GM18498 (cell line): ENCODE data around the gene ADGRD2.
"Not testable (repeated sequence)": the region's sequence is repeated elsewhere in the genome, so short reads cannot be mapped to it uniquely, and the experiment has no call there.

Experiments used
- ATAC-seq: cut with Tn5 transposase; IDR thresholded peaks from one replicate; pipeline ENCODE4 v1.9.1; 2021; ENCODE audit warnings: mild to moderate bottlenecking, moderate library complexity; ENCODE audit not compliant: unreplicated experiment

ADGRD2 gene

DNA sequence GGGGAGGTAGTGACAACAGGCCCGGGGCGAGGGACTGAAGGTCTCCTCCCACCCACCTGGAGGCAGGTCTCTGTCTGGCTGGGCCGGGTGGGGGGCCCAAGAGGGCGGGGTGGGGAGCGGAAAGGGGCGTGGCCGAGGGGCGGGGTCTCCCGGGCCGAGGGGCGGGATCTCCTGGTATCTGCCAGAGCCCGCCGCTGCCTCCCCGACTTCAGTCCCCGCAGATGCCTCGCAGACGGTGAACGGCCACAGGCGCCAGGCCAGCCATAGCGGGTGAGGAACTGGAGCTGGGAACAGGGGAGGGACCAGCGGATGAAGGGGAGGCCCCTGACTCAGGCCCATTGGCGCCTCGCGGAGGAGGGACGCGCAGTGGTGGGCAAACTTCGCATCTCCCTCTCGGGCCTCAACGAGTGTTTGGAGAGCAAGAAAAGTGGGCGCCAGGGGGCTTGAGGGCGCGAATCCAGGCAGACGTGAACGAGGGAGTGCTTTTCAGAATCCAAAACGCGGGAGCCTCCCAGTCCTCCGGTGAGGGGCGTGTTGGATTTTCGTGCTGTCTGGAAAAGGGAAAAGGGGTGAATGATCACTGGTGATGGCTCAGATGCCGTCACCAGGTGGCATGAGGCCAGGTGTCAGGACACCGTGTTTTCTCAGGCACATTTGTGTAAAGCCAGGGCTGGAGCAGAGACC, at the start of gene ADGRD2:
TSS of gene ADGRD2 (plus strand) at position 211 of the 684 bp plus-strand sequence. CDS start 1,216 bp downstream, outside the sequence.
- ATAC-seq: no peak

- no peak for ATAC-seq
Observed at GRCh38 chr9:124403246-124403645, 47.0 kb upstream of the ADGRD2 start.

DNA sequence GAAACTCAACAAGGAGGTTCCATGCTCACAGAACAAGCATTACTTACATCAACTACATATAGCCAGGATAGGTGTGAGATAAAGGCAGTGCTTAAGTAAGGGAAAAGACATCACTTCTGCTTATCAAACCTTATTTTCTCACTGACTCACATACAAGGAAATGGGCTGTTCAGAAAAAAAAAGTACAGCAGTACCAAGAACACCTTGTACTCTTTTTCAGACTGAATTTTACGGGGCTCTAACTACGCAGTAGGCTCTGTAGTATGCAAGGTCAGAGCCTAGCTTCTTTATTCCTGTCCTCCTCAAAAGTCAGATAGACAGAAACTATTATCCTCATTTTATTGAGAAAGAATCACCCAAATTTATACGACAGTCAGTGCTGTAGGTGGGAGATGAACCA, 40.8 kb upstream of the ADGRD2 start:
- ATAC-seq: no peak

- no peak for ATAC-seq
Observed at GRCh38 chr9:124410321-124410913, 39.8 kb upstream of the ADGRD2 start.

- no peak for ATAC-seq
Observed at GRCh38 chr9:124411514-124412227, 38.6 kb upstream of the ADGRD2 start.

DNA sequence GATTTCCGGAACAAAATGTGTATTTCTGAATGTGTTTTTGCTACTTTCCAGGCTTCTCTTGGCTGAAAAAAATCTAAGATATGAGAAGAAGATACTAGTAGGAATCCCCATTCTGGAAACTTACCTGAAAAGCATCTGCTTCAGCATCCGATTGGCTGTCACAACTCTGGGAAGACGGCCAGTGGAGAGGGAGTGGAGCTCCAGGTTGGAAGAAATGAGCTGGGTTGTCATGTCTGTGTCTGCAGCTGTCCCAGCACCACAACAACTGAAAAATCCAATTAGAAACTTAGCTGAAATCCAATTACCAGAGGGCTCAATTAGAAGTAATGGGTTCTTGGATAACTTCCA, 38.0 kb upstream of the ADGRD2 start:
- ATAC-seq: no peak

DNA sequence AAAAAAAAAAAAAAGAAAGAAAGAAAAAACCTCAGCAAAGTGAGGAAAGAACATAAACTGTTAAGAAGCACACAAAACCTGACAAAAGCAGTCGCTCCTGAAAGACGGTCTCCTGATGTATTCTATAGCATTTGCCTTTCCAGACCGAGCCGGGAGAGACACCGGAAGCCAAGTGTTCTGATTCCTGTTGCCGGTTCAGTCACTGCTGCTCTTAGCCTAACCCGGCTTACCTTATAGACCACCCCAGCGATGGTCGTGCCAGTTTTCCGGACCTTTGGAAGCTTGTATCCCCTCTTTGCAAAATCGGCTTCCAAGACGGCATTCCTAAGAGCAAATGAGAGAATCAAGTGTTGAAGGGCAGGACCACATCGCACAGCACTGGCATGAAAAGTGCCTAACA, 35.6 kb upstream of the ADGRD2 start:
- no peak for ATAC-seq

DNA sequence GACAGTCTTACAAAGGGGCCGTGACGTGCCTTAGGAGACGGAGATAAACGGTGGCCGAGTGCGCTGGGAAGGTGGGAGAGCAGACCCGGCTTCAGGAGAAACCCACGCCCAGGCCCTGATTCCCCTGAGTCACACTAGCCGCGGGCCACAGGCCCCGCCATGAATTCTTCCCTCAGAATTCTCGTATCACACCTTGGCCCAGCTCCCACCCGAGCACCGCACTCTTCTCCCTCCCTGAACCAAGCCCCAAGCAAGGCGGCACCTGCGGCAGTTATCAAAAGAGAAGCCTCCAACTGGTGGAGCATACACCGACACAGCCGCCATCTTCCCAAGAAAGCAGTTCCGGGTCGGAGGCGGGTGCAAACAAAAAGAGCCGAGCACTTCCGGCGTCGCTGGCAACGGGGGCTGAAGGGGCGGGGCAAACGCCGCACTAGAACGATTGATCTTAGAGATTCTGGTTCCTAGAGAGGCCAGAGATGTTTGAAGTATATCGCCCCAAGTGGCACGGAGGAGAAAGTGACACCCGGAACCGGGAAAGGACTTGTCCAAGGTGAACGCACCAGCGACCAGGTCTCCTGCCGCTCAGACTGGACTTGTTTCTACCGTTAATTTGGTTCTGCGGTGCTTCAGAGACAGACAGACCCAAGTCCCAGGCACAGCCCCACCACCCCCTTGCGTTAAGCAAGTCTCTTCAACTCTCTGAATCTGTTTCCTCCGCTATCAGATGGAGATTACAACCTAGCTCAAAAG, 35.0 kb upstream of the ADGRD2 start, which contains the start of gene PSMB7:
TSS of gene PSMB7 (minus strand) at position 341 of the 750 bp plus-strand sequence. CDS start at position 324, 17 bp downstream.
- peak; percentile 90 for ATAC-seq

DNA sequence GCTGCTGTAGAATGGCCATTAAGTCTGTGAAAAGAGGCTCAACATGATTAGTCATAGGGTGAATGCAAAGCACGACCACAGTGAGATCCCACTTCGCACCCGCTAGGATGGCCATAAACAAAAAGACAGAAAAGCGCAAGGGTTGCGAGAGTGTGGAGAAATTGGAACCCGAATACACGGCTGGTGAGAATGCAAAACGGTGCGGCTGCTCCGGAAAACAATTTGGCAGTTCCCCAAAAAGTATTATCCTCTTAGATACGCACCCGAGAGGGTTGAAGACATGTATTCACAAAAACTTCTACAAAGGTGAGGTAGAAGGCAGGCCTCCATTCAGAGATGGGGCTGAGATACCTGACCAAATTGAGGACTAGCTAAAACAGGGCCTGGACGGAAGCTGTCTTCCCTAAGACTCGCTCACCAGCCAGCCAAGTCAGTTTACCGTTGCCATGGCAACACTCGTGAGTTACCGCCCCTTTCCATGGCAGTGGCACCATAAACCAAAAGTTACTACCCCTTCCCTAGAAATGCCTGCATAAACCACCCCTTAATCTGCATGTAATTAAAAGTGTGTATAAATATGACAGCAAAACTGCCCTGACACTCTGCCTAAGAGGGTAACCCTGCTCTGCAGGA, 34.3 kb upstream of the ADGRD2 start:
- no peak for ATAC-seq

DNA sequence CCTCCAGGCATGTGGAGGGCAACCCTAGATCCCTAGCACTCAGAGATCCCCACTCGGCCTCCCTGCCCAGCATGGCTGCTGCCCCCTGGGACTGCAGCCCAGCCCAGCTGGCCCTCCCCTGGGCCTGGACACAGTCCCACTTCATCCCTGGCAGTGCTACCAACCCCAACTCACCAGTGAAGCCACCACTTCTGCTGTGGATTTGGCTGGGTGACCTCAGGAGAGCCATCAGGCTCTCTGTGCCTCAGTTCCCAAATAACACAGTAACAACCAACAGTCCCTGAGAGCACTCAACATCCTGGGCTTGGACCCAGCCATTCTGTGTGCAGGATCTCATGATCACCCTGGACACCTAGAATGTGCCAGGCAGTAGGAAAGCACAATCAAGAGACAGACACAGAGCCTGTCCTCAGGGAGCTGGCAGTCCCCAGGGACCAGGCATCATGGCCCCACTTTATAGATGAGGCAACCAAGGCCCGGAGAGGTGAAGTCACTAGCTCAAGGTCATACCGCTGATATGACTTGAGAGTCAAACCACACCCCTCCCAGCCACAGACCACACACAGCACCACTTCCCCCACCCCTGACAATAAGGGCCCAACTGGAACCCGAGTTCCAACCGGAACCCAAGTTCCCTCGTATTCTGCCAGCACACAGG, 30.3 kb upstream of the ADGRD2 start:
- ATAC-seq: no peak

GRCh38 chr9:124420991-124421543, 29.2 kb upstream of the ADGRD2 start:
- no peak for ATAC-seq

- ATAC-seq: no peak
Observed at GRCh38 chr9:124423155-124423554, 27.1 kb upstream of the ADGRD2 start.

- no peak for ATAC-seq
Observed at GRCh38 chr9:124423591-124423990, 26.7 kb upstream of the ADGRD2 start.

DNA sequence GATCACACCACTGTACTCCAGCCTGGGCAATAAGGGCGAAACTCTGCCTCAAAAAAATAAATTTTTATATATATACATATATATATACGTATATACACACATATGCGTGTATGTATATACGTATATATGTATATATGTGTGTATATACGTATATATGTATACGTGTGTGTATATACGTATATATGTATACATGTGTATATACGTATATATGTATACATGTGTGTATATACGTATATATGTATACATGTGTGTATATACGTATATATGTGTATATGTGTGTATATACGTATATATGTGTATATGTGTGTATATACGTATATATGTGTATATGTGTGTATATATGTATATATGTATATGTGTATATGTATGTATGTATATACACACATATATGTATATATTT, 24.5 kb upstream of the ADGRD2 start:
- not testable (repeated sequence) for ATAC-seq

DNA sequence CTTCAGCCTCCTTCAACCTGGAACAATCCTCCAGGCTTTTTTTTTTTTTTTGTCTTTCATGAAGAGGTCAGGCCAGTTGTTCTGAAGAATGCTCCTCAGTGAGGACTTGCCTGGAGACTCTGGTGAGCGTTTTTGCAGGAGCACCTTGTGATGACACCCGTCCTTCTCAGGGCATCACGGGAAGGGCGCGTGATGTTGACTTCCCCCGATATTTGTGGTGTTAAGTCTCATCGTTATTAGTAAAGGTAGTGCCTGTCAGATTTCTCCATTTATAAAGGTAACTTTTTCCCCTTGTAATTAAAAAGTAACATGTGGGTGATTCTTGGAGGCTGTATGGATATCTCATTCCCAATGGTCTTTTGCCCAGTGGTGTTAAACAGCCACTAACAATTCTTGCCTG, 23.9 kb upstream of the ADGRD2 start:
- no peak for ATAC-seq

- ATAC-seq: no peak
Observed at GRCh38 chr9:124427281-124427680, 23.0 kb upstream of the ADGRD2 start.

DNA sequence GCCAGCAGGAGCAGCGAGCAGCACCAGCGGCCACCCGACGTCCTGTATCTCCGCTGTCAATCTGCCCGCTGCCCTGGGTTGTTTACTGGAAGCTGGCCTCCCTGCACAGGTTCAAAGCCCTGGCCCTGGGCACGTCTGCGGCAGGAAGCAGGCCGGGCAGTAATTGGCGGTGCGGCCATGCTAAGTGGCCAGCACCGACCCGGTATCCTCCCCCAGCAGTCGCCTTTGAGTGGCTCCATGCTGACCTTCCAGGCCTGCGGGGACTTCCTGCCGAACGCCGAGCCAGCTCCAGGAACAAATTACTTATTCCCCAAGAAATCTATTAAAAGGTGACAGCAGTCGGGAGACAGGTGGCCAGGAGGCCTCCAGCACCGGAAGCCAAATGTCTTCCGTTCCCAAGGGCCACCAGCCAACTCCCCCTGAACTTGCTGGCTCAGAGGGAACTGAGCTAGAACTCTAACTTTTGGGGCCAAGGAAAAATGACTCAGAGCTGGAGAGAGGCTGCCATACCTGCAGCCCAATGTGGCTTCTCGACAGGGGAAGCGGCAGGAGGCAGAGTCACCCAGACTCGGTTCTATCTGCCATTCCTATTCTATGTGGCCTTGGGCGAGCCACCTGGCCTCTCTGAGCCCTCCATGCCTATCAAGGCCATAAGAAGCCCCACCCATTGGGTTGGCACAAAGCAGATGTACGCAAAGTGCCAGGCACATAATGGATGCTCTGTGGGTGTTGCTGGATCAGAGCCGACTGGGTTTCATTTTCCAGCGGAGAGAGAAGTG, 21.3 kb upstream of the ADGRD2 start:
- no peak for ATAC-seq

GRCh38 chr9:124429530-124429867, 20.8 kb upstream of the ADGRD2 start:
- ATAC-seq: no peak

DNA sequence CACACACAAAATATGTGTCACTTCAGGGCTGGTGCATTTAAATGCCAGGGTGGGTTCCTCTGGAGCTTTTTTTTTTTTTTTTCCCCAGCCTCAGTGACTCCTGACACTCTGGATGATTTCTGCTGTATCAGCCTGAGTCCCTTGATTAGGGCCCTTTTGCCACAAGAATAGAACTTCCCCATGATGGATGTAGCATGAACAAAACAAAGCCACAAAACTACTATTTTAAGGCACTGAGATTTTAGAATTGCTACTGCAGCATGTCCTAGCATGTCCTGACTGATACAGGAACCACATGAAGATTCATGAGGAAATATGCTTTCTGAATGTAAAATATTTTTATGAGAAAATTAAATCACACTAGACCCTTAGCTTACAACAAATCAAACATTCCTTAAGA, 13.9 kb upstream of the ADGRD2 start:
- ATAC-seq: no peak
